Activated CD4-positive, alpha-beta T cell treated with anti-CD3 and anti-CD28 coated beads, Interleukin-2, amount 10 ng/mL, durations not matched to agents 7 days and 5 days (primary cell): ENCODE data around the gene EMC1. TPM values are rescaled to one million over a fixed set of nuclear protein-coding genes. Genes with fewer than 3 reads are reported as not detected.
"Not testable (repeated sequence)": the region's sequence is repeated elsewhere in the genome, so short reads cannot be mapped to it uniquely, and the experiment has no call there.

Experiments used
- CTCF ChIA-PET: fragments of 350-600 bp; sonication (Branson Sonifier 250); formaldehyde crosslinking; loops from one replicate; lab custom pipeline; 2021; ENCODE audit warnings: antibody characterized with exemption; lab: Charles Lee
- POLR2A ChIA-PET: fragments of 350-600 bp; sonication (Branson Sonifier 250); formaldehyde crosslinking; loops from one replicate; lab custom pipeline; 2021; ENCODE audit warnings: antibody characterized with exemption; lab: Charles Lee
- DNase-seq: peaks from one replicate; pipeline ENCODE4 v3.0.0-alpha.2; 2020
- H3K27ac Mint-ChIP-seq: one replicate; pipeline ENCODE4 v1.8.0; 2021; ENCODE audit warnings: mild to moderate bottlenecking, moderate library complexity, mixed read lengths
- H3K27me3 Mint-ChIP-seq: one replicate; pipeline ENCODE4 v1.8.0; 2021; ENCODE audit warnings: mixed read lengths
- H3K36me3 Mint-ChIP-seq: one replicate; pipeline ENCODE4 v1.8.0; 2021; ENCODE audit warnings: low read depth, mixed read lengths
- H3K4me1 Mint-ChIP-seq: one replicate; pipeline ENCODE4 v1.8.0; 2021; ENCODE audit warnings: mixed read lengths
- H3K4me3 Mint-ChIP-seq: one replicate; pipeline ENCODE4 v1.8.0; 2021; ENCODE audit warnings: mild to moderate bottlenecking, moderate library complexity, mixed read lengths
- H3K9me3 Mint-ChIP-seq: one replicate; pipeline ENCODE4 v1.8.0; 2021; ENCODE audit warnings: mixed read lengths
- total RNA-seq, 2 experiments: library from RNA; stranded (reverse); gene quantifications; one replicate each; pipeline ENCODE4 v1.2.3, GENCODE V29; 2021

The EMC1 gene
- total RNA-seq, 2 experiments from 2014 or later: 36.4 to 37.0 TPM

GRCh38 chr1:19273844-19274531 is 22.7 kb upstream of the EMC1 start:
- H3K27ac Mint-ChIP-seq, POLR2A ChIA-PET, H3K9me3 Mint-ChIP-seq, H3K36me3 Mint-ChIP-seq, H3K4me3 Mint-ChIP-seq, H3K4me1 Mint-ChIP-seq, DNase-seq: not testable (repeated sequence)
- H3K27me3 Mint-ChIP-seq: peaks cover 21% of the 10 kb centered on the region
- CTCF ChIA-PET: interaction anchor here (1.0 kb wide), 1 partner anchor 10 kb away, joined by 3 read pairs; no protein-coding TSS in a partner anchor

DNA sequence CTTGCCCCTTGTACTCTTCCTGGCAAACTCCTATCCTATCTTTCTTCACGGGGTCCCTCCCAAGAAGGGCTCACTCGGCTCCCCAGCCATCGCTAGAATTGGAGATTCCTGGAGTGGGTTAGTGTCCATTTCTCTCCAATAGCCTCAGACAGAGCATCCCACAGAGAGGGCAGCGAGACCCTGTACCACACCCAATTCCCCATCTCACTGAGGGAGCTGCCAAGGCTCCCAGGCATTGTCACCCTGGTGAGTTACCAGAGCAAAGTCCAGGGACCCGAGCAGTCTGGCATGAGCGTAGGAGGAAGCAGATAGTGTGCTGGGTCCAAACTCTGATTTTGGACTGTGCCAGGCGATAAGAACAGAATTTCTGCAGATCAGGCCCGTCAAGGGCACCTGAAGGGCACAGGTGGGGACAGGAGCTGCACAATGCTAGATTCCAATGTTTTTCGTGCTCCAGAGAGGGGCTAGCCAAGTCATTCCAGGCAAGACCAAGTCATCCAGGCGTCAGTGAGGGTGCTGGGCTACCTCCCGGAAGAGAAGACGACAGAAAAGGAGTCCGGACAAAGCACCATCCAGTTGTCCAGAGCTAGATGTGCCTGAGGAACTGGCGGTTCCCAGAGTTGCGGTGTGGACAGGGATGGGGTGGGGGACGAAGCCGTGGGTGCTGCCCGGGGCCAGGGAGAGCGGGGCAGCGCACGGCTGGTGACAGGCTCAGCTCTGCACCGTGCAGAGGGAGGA is 22.0 kb upstream of the EMC1 start:
- CTCF ChIA-PET: interaction anchor here (0.6 kb wide), 1 partner anchor 32 kb away, joined by 3 read pairs; no protein-coding TSS in a partner anchor
- POLR2A ChIA-PET: no interaction called here
- no peaks in the 10 kb centered on the region for H3K4me1 Mint-ChIP-seq

DNA sequence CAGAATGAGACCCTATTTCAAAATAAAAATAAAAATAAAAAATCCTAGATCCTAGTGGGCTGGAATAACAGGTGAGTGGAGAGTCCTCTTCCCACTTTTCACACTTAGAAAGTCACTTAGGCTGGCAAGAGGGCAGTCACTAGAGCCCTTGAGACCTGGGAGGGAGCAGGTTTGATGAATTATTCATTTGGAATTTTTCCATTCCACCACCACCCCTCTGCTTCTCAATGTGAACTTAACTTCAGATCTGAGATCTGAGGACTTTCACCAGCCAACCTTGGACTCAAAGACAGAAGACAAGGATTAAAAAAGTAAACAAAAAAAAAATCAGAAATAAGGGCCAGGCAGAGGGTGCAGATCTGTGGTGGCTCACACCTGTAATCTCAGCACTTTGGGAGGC is 20.7 kb upstream of the EMC1 start:
- DNase-seq: no peak
- Mint-ChIP-seq H3K27me3 (peaks cover 20% of the 10 kb centered on the region), H3K27ac (no peak overlapping the region), H3K36me3 (peaks cover 10% of the 10 kb centered on the region), H3K4me1 (no peaks in the 10 kb centered on the region), H3K4me3 (no peak overlapping the region), H3K9me3 (peaks cover 4% of the 10 kb centered on the region)
- ChIA-PET CTCF (interaction anchor here (0.7 kb wide), 1 partner anchor 81 kb away, joined by 3 read pairs; no protein-coding TSS in a partner anchor), POLR2A (no interaction called here)

More for the DNA sequence above, 22.0 kb upstream of the EMC1 start:
- Mint-ChIP-seq H3K9me3 (peaks cover 4% of the 10 kb centered on the region), H3K36me3 (peaks cover 10% of the 10 kb centered on the region), H3K27ac (no peak overlapping the region), H3K27me3 (peaks cover 21% of the 10 kb centered on the region), H3K4me3 (no peak overlapping the region)
- DNase-seq: no peak

GRCh38 chr1:19270343-19270730 is 19.0 kb upstream of the EMC1 start:
- CTCF ChIA-PET: interaction anchor here (0.6 kb wide), 1 partner anchor 340 kb away, joined by 3 read pairs; no protein-coding TSS in a partner anchor

GRCh38 chr1:19269427-19270342 is 18.4 kb upstream of the EMC1 start:
- H3K36me3 Mint-ChIP-seq, POLR2A ChIA-PET, CTCF ChIA-PET, DNase-seq, H3K9me3 Mint-ChIP-seq, H3K27ac Mint-ChIP-seq, H3K4me1 Mint-ChIP-seq, H3K4me3 Mint-ChIP-seq: not testable (repeated sequence)
- peaks cover 14% of the 10 kb centered on the region for H3K27me3 Mint-ChIP-seq

More at GRCh38 chr1:19270343-19270730, 19.0 kb upstream of the EMC1 start:
- DNase-seq, H3K9me3 Mint-ChIP-seq, H3K36me3 Mint-ChIP-seq, H3K4me1 Mint-ChIP-seq, POLR2A ChIA-PET, H3K4me3 Mint-ChIP-seq, H3K27ac Mint-ChIP-seq: not testable (repeated sequence)
- H3K27me3 Mint-ChIP-seq: peaks cover 15% of the 10 kb centered on the region

- CTCF ChIA-PET: no interaction called here
- no peak overlapping the region for H3K4me3 Mint-ChIP-seq
- no peaks in the 10 kb centered on the region for H3K9me3 Mint-ChIP-seq
- H3K4me1 Mint-ChIP-seq: no peaks in the 10 kb centered on the region
- no peak for DNase-seq
- peaks cover 9% of the 10 kb centered on the region for H3K27me3 Mint-ChIP-seq
- no peak overlapping the region for H3K27ac Mint-ChIP-seq
- H3K36me3 Mint-ChIP-seq: peaks cover 4% of the 10 kb centered on the region
- POLR2A ChIA-PET: no interaction called here
Measured at GRCh38 chr1:19268445-19268844, 17.1 kb upstream of the EMC1 start.

GRCh38 chr1:19262744-19263143 is 11.4 kb upstream of the EMC1 start:
- peaks cover 7% of the 10 kb centered on the region for H3K36me3 Mint-ChIP-seq
- no peaks in the 10 kb centered on the region for H3K27me3 Mint-ChIP-seq
- H3K27ac Mint-ChIP-seq: no peak overlapping the region
- POLR2A ChIA-PET: no interaction called here
- H3K4me3 Mint-ChIP-seq: no peak overlapping the region
- CTCF ChIA-PET: interaction anchor here (1.2 kb wide), 1 partner anchor 340 kb away, joined by 3 read pairs; no protein-coding TSS in a partner anchor
- no peaks in the 10 kb centered on the region for H3K4me1 Mint-ChIP-seq
- no peaks in the 10 kb centered on the region for H3K9me3 Mint-ChIP-seq
- no peak for DNase-seq

DNA sequence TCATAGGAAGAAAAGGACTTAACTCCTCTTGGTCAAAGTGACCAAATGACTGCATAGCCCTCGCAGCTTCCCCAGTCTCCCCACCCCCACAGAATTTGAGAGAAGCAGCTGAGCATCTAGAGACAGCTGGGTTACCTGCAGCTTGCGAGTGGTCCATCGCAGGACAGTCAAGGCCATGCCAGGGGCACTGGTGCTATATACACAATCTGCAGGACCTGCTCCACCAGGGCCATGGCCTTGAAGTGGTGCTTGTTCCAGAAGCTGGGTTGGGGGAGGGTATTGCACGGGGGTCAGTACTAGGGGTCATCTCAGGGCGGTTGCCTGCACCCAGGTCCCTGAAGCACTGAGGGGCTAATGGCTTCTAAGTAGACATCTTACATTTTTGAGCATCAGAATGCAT is 10.7 kb upstream of the EMC1 start:
- no peaks in the 10 kb centered on the region for H3K27me3 Mint-ChIP-seq
- POLR2A ChIA-PET: no interaction called here
- CTCF ChIA-PET: interaction anchor here (1.2 kb wide), 1 partner anchor 25 kb away, joined by 3 read pairs; no protein-coding TSS in a partner anchor

GRCh38 chr1:19260211-19261138 is 9.2 kb upstream of the EMC1 start:
- no peak overlapping the region for H3K4me3 Mint-ChIP-seq
- peaks cover 4% of the 10 kb centered on the region for H3K4me1 Mint-ChIP-seq
- H3K9me3 Mint-ChIP-seq: no peaks in the 10 kb centered on the region
- H3K36me3 Mint-ChIP-seq: peaks cover 16% of the 10 kb centered on the region
- POLR2A ChIA-PET: no interaction called here
- CTCF ChIA-PET: interaction anchor here (0.5 kb wide), 1 partner anchor 307 kb away, joined by 3 read pairs; no protein-coding TSS in a partner anchor
- no peaks in the 10 kb centered on the region for H3K27me3 Mint-ChIP-seq
- DNase-seq: no peak
- H3K27ac Mint-ChIP-seq: no peak overlapping the region

More for the DNA sequence above, 10.7 kb upstream of the EMC1 start:
- Mint-ChIP-seq H3K36me3 (peaks cover 10% of the 10 kb centered on the region), H3K4me1 (peaks cover 2% of the 10 kb centered on the region), H3K27ac (no peak overlapping the region), H3K9me3 (no peaks in the 10 kb centered on the region), H3K4me3 (no peak overlapping the region)
- no peak for DNase-seq

GRCh38 chr1:19258353-19258752 is 7.0 kb upstream of the EMC1 start:
- no peak for DNase-seq
- Mint-ChIP-seq H3K36me3 (peaks cover 16% of the 10 kb centered on the region), H3K27ac (no peak overlapping the region), H3K27me3 (no peaks in the 10 kb centered on the region), H3K4me1 (peaks cover 15% of the 10 kb centered on the region), H3K4me3 (no peak overlapping the region), H3K9me3 (no peaks in the 10 kb centered on the region)
- ChIA-PET CTCF (no interaction called here), POLR2A (no interaction called here)

GRCh38 chr1:19257178-19257914 is 6.0 kb upstream of the EMC1 start:
- no peak overlapping the region for H3K27ac Mint-ChIP-seq

More at GRCh38 chr1:19257178-19257914, 6.0 kb upstream of the EMC1 start:
- CTCF ChIA-PET: interaction anchor here (0.6 to 1.4 kb wide), 2 partner anchors 10 to 49 kb away, joined by 4 read pairs; no protein-coding TSS in a partner anchor
- no peak overlapping the region for H3K4me3 Mint-ChIP-seq
- no peak for DNase-seq
- H3K4me1 Mint-ChIP-seq: peaks cover 22% of the 10 kb centered on the region
- POLR2A ChIA-PET: no interaction called here
- no peaks in the 10 kb centered on the region for H3K27me3 Mint-ChIP-seq
- H3K9me3 Mint-ChIP-seq: no peaks in the 10 kb centered on the region
- H3K36me3 Mint-ChIP-seq: peaks cover 16% of the 10 kb centered on the region
